GM18858 (cell line): ENCODE data around the gene PRSS1.
"Not testable (repeated sequence)": the region's sequence is repeated elsewhere in the genome, so short reads cannot be mapped to it uniquely, and the experiment has no call there.

ENCODE experiments used
- ATAC-seq: cut with Tn5 transposase; IDR thresholded peaks from one replicate; pipeline ENCODE4 v1.9.1; 2021; ENCODE audit not compliant: unreplicated experiment

The PRSS1 gene

GRCh38 chr7:142745745-142746144 is 3.5 kb upstream of the PRSS1 start:
- ATAC-seq = no peak

- ATAC-seq = no peak
Observed at GRCh38 chr7:142746264-142746663, 3.0 kb upstream of the PRSS1 start.

- ATAC-seq = not testable (repeated sequence)
Observed at GRCh38 chr7:142748410-142748809, 862 bp upstream of the PRSS1 start.

GRCh38 chr7:142750321-142750938 is 1.2 kb downstream of the PRSS1 start:
- ATAC-seq = no peak

GRCh38 chr7:142751526-142752175 is 2.4 kb downstream of the PRSS1 start:
- ATAC-seq = not testable (repeated sequence)

GRCh38 chr7:142752376-142753225 is 3.3 kb downstream of the PRSS1 start:
- no peak for ATAC-seq

- ATAC-seq = no peak
Observed at GRCh38 chr7:142753366-142753765, 4.1 kb downstream of the PRSS1 start.

- ATAC-seq = not testable (repeated sequence)
Observed at GRCh38 chr7:142753925-142754491, 4.7 kb downstream of the PRSS1 start.

- ATAC-seq = no peak
Observed at GRCh38 chr7:142754681-142755575, 5.7 kb downstream of the PRSS1 start.

GRCh38 chr7:142758312-142758711 is 9.0 kb downstream of the PRSS1 start:
- not testable (repeated sequence) for ATAC-seq

GRCh38 chr7:142759433-142759832 is 10.2 kb downstream of the PRSS1 start:
- no peak for ATAC-seq

- no peak for ATAC-seq
Observed at GRCh38 chr7:142760071-142760642, 10.9 kb downstream of the PRSS1 start.

- not testable (repeated sequence) for ATAC-seq
Observed at GRCh38 chr7:142761606-142762005, 12.3 kb downstream of the PRSS1 start.

- ATAC-seq = no peak
Observed at GRCh38 chr7:142762104-142762503, 12.8 kb downstream of the PRSS1 start.

- no peak for ATAC-seq
Observed at GRCh38 chr7:142767451-142767850, 18.2 kb downstream of the PRSS1 start.

GRCh38 chr7:142767861-142768260 is 18.6 kb downstream of the PRSS1 start:
- ATAC-seq = no peak

- not testable (repeated sequence) for ATAC-seq
Observed at GRCh38 chr7:142768885-142769284, 19.6 kb downstream of the PRSS1 start.

- peak; percentile 18 for ATAC-seq
Observed at GRCh38 chr7:142770661-142771352, 21.5 kb downstream of the PRSS1 start, which contains the start of gene PRSS2. Gene PRSS2, plus strand, starts transcription at chr7:142770970. Its CDS starts 13 bp downstream, at chr7:142770983.

- ATAC-seq = peak; percentile 95
Observed at GRCh38 chr7:142771353-142771723, 22.1 kb downstream of the PRSS1 start.
